Measurements from ENCODE around the gene EIF3J.

GRCh38 chr15:44550734-44551133 is 13.8 kb downstream of the EIF3J start:
- no peak for TF ChIP-seq CTCF (IDR thresholded peaks at IDR 0.05)
- TF ChIP-seq EZH2phosphoT487 (IDR thresholded peaks at IDR 0.05): no peak
- no peak for TF ChIP-seq EZH2 (IDR thresholded peaks at IDR 0.05)
